BE2C (cell line): ENCODE measurements around the gene TEX14.

Experiments used
- DNase-seq: peaks from one replicate; pipeline ENCODE4 v3.0.0-alpha.2; 2020
- H3K27me3 ChIP-seq: fragments of 250-450 bp; sonication (Bioruptor Pico); 2 replicates; pipeline ENCODE4 v1.5.1; 2020; ENCODE audit warnings: mild to moderate bottlenecking
- H3K36me3 ChIP-seq: fragments of 250-450 bp; sonication (Bioruptor Pico); 2 replicates; pipeline ENCODE4 v1.5.1; 2020; ENCODE audit warnings: mild to moderate bottlenecking
- H3K4me1 ChIP-seq: fragments of 250-450 bp; sonication (Bioruptor Pico); 2 replicates; pipeline ENCODE4 v1.5.1; 2020
- H3K4me3 ChIP-seq: 2 replicates; pipeline ENCODE4 v1.5.1; 2011; ENCODE audit warnings: low read depth, low read length
- H3K9me3 ChIP-seq: fragments of 250-450 bp; sonication (Bioruptor Pico); 2 replicates; pipeline ENCODE4 v1.5.1; 2020
- CTCF ChIP-seq: IDR thresholded peaks from 2 replicates; pipeline ENCODE4 v1.5.1; 2012; ENCODE audit warnings: mild to moderate bottlenecking, low read depth, low read length

Gene TEX14

GRCh38 chr17:58631523-58632323, 60.1 kb downstream of the TEX14 start:
- Histone ChIP-seq H3K4me3 (peak overlapping the region; percentile 57), H3K4me1 (peaks cover 7% of the 10 kb centered on the region), H3K27me3 (no peaks in the 10 kb centered on the region), H3K9me3 (no peaks in the 10 kb centered on the region), H3K36me3 (no peaks in the 10 kb centered on the region)
- TF ChIP-seq CTCF: peak; percentile 41
- peak; percentile 96 for DNase-seq

- no peaks in the 10 kb centered on the region for H3K9me3 ChIP-seq
- no peak overlapping the region for H3K4me3 ChIP-seq
- peak; percentile 47 for DNase-seq
- H3K27me3 ChIP-seq: no peaks in the 10 kb centered on the region
- no peaks in the 10 kb centered on the region for H3K36me3 ChIP-seq
- no peak for TF ChIP-seq CTCF
- peaks cover 7% of the 10 kb centered on the region for H3K4me1 ChIP-seq
Measured at GRCh38 chr17:58630883-58631522, 60.8 kb downstream of the TEX14 start.

- Histone ChIP-seq H3K4me1 (peaks cover 4% of the 10 kb centered on the region), H3K27me3 (no peaks in the 10 kb centered on the region), H3K4me3 (no peak overlapping the region), H3K9me3 (no peaks in the 10 kb centered on the region), H3K36me3 (no peaks in the 10 kb centered on the region)
- no peak for TF ChIP-seq CTCF
- DNase-seq: no peak
Measured at GRCh38 chr17:58626905-58627304, 64.9 kb downstream of the TEX14 start.

GRCh38 chr17:58624751-58625150, 67.1 kb downstream of the TEX14 start:
- H3K4me3 ChIP-seq: no peak overlapping the region
- H3K9me3 ChIP-seq: no peaks in the 10 kb centered on the region
- no peak for DNase-seq
- no peaks in the 10 kb centered on the region for H3K27me3 ChIP-seq
- TF ChIP-seq CTCF: no peak
- no peaks in the 10 kb centered on the region for H3K36me3 ChIP-seq
- no peaks in the 10 kb centered on the region for H3K4me1 ChIP-seq

GRCh38 chr17:58621174-58621573, 70.7 kb downstream of the TEX14 start:
- no peak overlapping the region for H3K4me3 ChIP-seq
- TF ChIP-seq CTCF: no peak
- DNase-seq: no peak

GRCh38 chr17:58618336-58618735, 73.5 kb downstream of the TEX14 start:
- Histone ChIP-seq H3K4me1 (no peaks in the 10 kb centered on the region), H3K27me3 (no peaks in the 10 kb centered on the region), H3K36me3 (no peaks in the 10 kb centered on the region), H3K9me3 (no peaks in the 10 kb centered on the region), H3K4me3 (no peak overlapping the region)
- no peak for TF ChIP-seq CTCF
- no peak for DNase-seq

More at GRCh38 chr17:58621174-58621573, 70.7 kb downstream of the TEX14 start:
- Histone ChIP-seq H3K4me1 (no peaks in the 10 kb centered on the region), H3K27me3 (no peaks in the 10 kb centered on the region), H3K9me3 (no peaks in the 10 kb centered on the region), H3K36me3 (no peaks in the 10 kb centered on the region)
